Caco-2 (cell line): Measurements from ENCODE around the gene XIAP. TPM values are rescaled to one million over a fixed set of nuclear protein-coding genes. Genes with fewer than 3 reads are reported as not detected.
A peak's percentile ranks its signal among the peaks of the same experiment; 100 is the strongest.

ENCODE experiments used
- BruUV-seq: library from RNA; stranded (reverse); fragments of 400-500 nt; replicated peaks from 2 replicates; lab custom pipeline; 2021; lab: Mats Ljungman, UMichigan
- CTCF ChIA-PET: fragments of 300-600 bp; sonication (Branson Sonifier 250); formaldehyde crosslinking; loops from one replicate; lab custom pipeline; 2022; ENCODE audit warnings: antibody characterized with exemption; lab: Charles Lee
- POLR2A ChIA-PET: fragments of 300-600 bp; sonication (Branson Sonifier 250); formaldehyde crosslinking; loops from one replicate; lab custom pipeline; 2022; ENCODE audit warnings: antibody characterized with exemption; lab: Charles Lee
- DNase-seq, 2 experiments: peaks; one replicate each; pipeline versions ENCODE4 v3.0.0 to v3.0.0-alpha.2; 2020 to 2022
- H3K27me3 ChIP-seq: replicated peaks from 2 replicates; pipeline ENCODE4 v1.6.0; 2011; ENCODE audit warnings: low read length; ENCODE audit not compliant: control insufficient read depth, insufficient read depth
- H3K36me3 ChIP-seq: 2 replicates; pipeline ENCODE4 v1.5.1; 2011; ENCODE audit warnings: low read length; ENCODE audit not compliant: control insufficient read depth, insufficient read depth
- H3K4me1 ChIP-seq: fragments of 250-450 bp; sonication (Bioruptor Pico); 2 replicates; pipeline ENCODE4 v1.5.1; 2020; ENCODE audit warnings: mild to moderate bottlenecking
- H3K4me3 ChIP-seq: 2 replicates; pipeline ENCODE4 v1.5.1; 2011; ENCODE audit warnings: low read depth, mild to moderate bottlenecking, control low read depth, low read length
- H3K9me3 ChIP-seq: fragments of 250-450 bp; sonication (Bioruptor Pico); 2 replicates; pipeline ENCODE4 v1.5.1; 2020; ENCODE audit warnings: mild to moderate bottlenecking, moderate library complexity
- H3K27ac Mint-ChIP-seq: one replicate; pipeline ENCODE4 v1.8.0; 2022; ENCODE audit warnings: mixed read lengths; ENCODE audit not compliant: unreplicated experiment
- H3K27me3 Mint-ChIP-seq: one replicate; pipeline ENCODE4 v1.8.0; 2022; ENCODE audit warnings: mixed read lengths; ENCODE audit not compliant: insufficient read depth, unreplicated experiment
- H3K36me3 Mint-ChIP-seq: one replicate; pipeline ENCODE4 v1.8.0; 2022; ENCODE audit warnings: mild to moderate bottlenecking, mixed read lengths; ENCODE audit not compliant: insufficient read depth, unreplicated experiment
- H3K4me1 Mint-ChIP-seq: one replicate; pipeline ENCODE4 v1.8.0; 2022; ENCODE audit warnings: low read depth, mixed read lengths; ENCODE audit not compliant: unreplicated experiment
- H3K4me3 Mint-ChIP-seq: one replicate; pipeline ENCODE4 v1.8.0; 2022; ENCODE audit warnings: mild to moderate bottlenecking, moderate library complexity, mixed read lengths; ENCODE audit not compliant: unreplicated experiment
- H3K9me3 Mint-ChIP-seq: one replicate; pipeline ENCODE4 v1.8.0; 2022; ENCODE audit warnings: mixed read lengths; ENCODE audit not compliant: unreplicated experiment
- CTCF ChIP-seq, 2 experiments: fragments of 200-600 bp in 1 of 2; IDR thresholded peaks; 1 replicate in 1 of 2; 2 replicates in 1 of 2; pipeline versions ENCODE4 v1.5.1 to v1.8.0; 2011 to 2022; ENCODE audit warnings: antibody characterized with exemption in 1 of 2, control low read depth in 1 of 2, inconsistent platforms in 1 of 2, low read depth in 1 of 2, low read length in 1 of 2, mild to moderate bottlenecking in 1 of 2, moderate library complexity in 1 of 2; ENCODE audit not compliant: insufficient read depth in 1 of 2, severe bottlenecking in 1 of 2, unreplicated experiment in 1 of 2
- intact Hi-C: fragments of 100-400 bp; cut with micrococcal nuclease; formaldehyde crosslinking; loops from one replicate; pipeline ENCODE4 v1.10.0; 2022; ENCODE audit not compliant: unreplicated experiment
- total RNA-seq: library from RNA; stranded (reverse); gene quantifications from 2 replicates; pipeline ENCODE4 v1.2.3, GENCODE V29; 2022

The XIAP gene
- total RNA-seq, 1 experiment from 2014 or later = 25.9 TPM

- no peaks in the 10 kb centered on the region for H3K36me3 Mint-ChIP-seq
- DNase-seq = no peak
- Histone ChIP-seq H3K9me3 (no peaks in the 10 kb centered on the region), H3K36me3 (no peaks in the 10 kb centered on the region), H3K4me3 (no peak overlapping the region), H3K27me3 (no peaks in the 10 kb centered on the region), H3K4me1 (0 out of 2 replicates have a peak, but pooled peaks cover 3% of the 10 kb centered on the region)
- peaks cover 18% of the 10 kb centered on the region for H3K4me1 Mint-ChIP-seq
- POLR2A ChIA-PET = no interaction called here
- H3K27ac Mint-ChIP-seq = no peak overlapping the region
- intact Hi-C loops = no loop called here
- CTCF ChIA-PET = no interaction called here
- H3K4me3 Mint-ChIP-seq = no peak overlapping the region
- no peaks in the 10 kb centered on the region for H3K9me3 Mint-ChIP-seq
- H3K27me3 Mint-ChIP-seq = no peaks in the 10 kb centered on the region
- no peak for TF ChIP-seq CTCF (IDR thresholded peaks at IDR 0.05; ENCODE audit: insufficient read depth in 1 of 2, low read depth in 1 of 2, low read length in 1 of 2, severe bottlenecking in 1 of 2, unreplicated experiment in 1 of 2)
- no TSS peak for BruUV-seq
These were observed 5.5 kb upstream of the XIAP start for GRCh38 chrX:123854329-123854728.

- CTCF ChIA-PET = interaction anchor here (0.9 kb wide), 1 partner anchor 26 kb away, joined by 12 read pairs; no protein-coding TSS in a partner anchor
- Mint-ChIP-seq H3K27ac (peak overlapping the region; percentile 50), H3K36me3 (no peaks in the 10 kb centered on the region), H3K27me3 (no peaks in the 10 kb centered on the region), H3K4me3 (peak overlapping the region; percentile 71), H3K4me1 (peaks cover 14% of the 10 kb centered on the region), H3K9me3 (no peaks in the 10 kb centered on the region)
- no TSS peak for BruUV-seq
- 0 out of 2 replicates have a peak, but pooled peaks cover 3% of the 10 kb centered on the region for H3K4me1 ChIP-seq
- H3K27me3 ChIP-seq = no peaks in the 10 kb centered on the region
- DNase-seq = no peak
- TF ChIP-seq CTCF (IDR thresholded peaks at IDR 0.05; ENCODE audit: insufficient read depth in 1 of 2, low read depth in 1 of 2, low read length in 1 of 2, severe bottlenecking in 1 of 2, unreplicated experiment in 1 of 2) = no peak
- POLR2A ChIA-PET = interaction anchor here (0.5 to 1.0 kb wide), 6 partner anchors 23 to 670 kb away, joined by 3 to 6 read pairs (median 4); no protein-coding TSS in a partner anchor
- no peaks in the 10 kb centered on the region for H3K36me3 ChIP-seq
- intact Hi-C loops = loop anchor here (1.0 kb wide), 1 partner anchor 79 kb away; no protein-coding TSS in a partner anchor
- no peaks in the 10 kb centered on the region for H3K9me3 ChIP-seq
- H3K4me3 ChIP-seq = peak overlapping the region; percentile 67
These were observed 426 bp upstream of the XIAP start for GRCh38 chrX:123859409-123859845.

- Histone ChIP-seq H3K36me3 (no peaks in the 10 kb centered on the region), H3K27me3 (no peaks in the 10 kb centered on the region), H3K9me3 (no peaks in the 10 kb centered on the region), H3K4me1 (0 out of 2 replicates have a peak, but pooled peaks cover 3% of the 10 kb centered on the region), H3K4me3 (peak overlapping the region; percentile 67)
- no peak for TF ChIP-seq CTCF (IDR thresholded peaks at IDR 0.05; ENCODE audit: insufficient read depth in 1 of 2, low read depth in 1 of 2, low read length in 1 of 2, severe bottlenecking in 1 of 2, unreplicated experiment in 1 of 2)
- peak overlapping the region; percentile 71 for H3K4me3 Mint-ChIP-seq
- BruUV-seq = no TSS peak
- ChIA-PET CTCF (interaction anchor here (1.0 kb wide), 1 partner anchor 28 kb away, joined by 4 read pairs; no protein-coding TSS in a partner anchor), POLR2A (interaction anchor here (0.6 kb wide), 1 partner anchor 8 kb away, joined by 7 read pairs; no protein-coding TSS in a partner anchor)
- no peaks in the 10 kb centered on the region for H3K9me3 Mint-ChIP-seq
- H3K27me3 Mint-ChIP-seq = no peaks in the 10 kb centered on the region
- peaks cover 14% of the 10 kb centered on the region for H3K4me1 Mint-ChIP-seq
- DNase-seq = no peak
- H3K27ac Mint-ChIP-seq = peak overlapping the region; percentile 50
- peaks cover 6% of the 10 kb centered on the region for H3K36me3 Mint-ChIP-seq
- intact Hi-C loops = no loop called here
These were observed 1.1 kb downstream of the XIAP start for GRCh38 chrX:123860983-123861382.
